HG02870 (cell line): ENCODE data around the gene BTBD19.
A peak's percentile ranks its signal among the peaks of the same experiment; 100 is the strongest.
"Not testable (repeated sequence)": the region's sequence is repeated elsewhere in the genome, so short reads cannot be mapped to it uniquely, and the experiment has no call there.

Experiments used
- ATAC-seq: cut with Tn5 transposase; IDR thresholded peaks from one replicate; pipeline ENCODE4 v1.9.1; 2021; ENCODE audit warnings: mild to moderate bottlenecking, moderate library complexity; ENCODE audit not compliant: unreplicated experiment

Gene BTBD19

GRCh38 chr1:44807364-44808062 is 810 bp upstream of the BTBD19 start:
- ATAC-seq: no peak

GRCh38 chr1:44808938-44809917 is 905 bp downstream of the BTBD19 start:
- peak; percentile 42 for ATAC-seq

GRCh38 chr1:44810101-44810761 is 1.9 kb downstream of the BTBD19 start:
- no peak for ATAC-seq

GRCh38 chr1:44810762-44811105 is 2.4 kb downstream of the BTBD19 start:
- ATAC-seq: not testable (repeated sequence)

- no peak for ATAC-seq
Observed at GRCh38 chr1:44811234-44811633, 2.9 kb downstream of the BTBD19 start.

GRCh38 chr1:44812822-44813543 is 4.7 kb downstream of the BTBD19 start:
- no peak for ATAC-seq

GRCh38 chr1:44815926-44816325 is 7.6 kb downstream of the BTBD19 start:
- ATAC-seq: not testable (repeated sequence)

- no peak for ATAC-seq
Observed at GRCh38 chr1:44817307-44817706, 9.0 kb downstream of the BTBD19 start.

- no peak for ATAC-seq
Observed at GRCh38 chr1:44817771-44818495, 9.6 kb downstream of the BTBD19 start.

GRCh38 chr1:44819196-44819607 is 10.9 kb downstream of the BTBD19 start:
- no peak for ATAC-seq

GRCh38 chr1:44819608-44820327 is 11.4 kb downstream of the BTBD19 start:
- peak; percentile 84 for ATAC-seq

- ATAC-seq: no peak
Observed at GRCh38 chr1:44820328-44821239, 12.3 kb downstream of the BTBD19 start.

- ATAC-seq: no peak
Observed at GRCh38 chr1:44821240-44821715, 13.0 kb downstream of the BTBD19 start.

- ATAC-seq: no peak
Observed at GRCh38 chr1:44822131-44822701, 13.9 kb downstream of the BTBD19 start.

- no peak for ATAC-seq
Observed at GRCh38 chr1:44822981-44823451, 14.7 kb downstream of the BTBD19 start.

- ATAC-seq: not testable (repeated sequence)
Observed at GRCh38 chr1:44824392-44824791, 16.1 kb downstream of the BTBD19 start.

GRCh38 chr1:44826375-44827196 is 18.3 kb downstream of the BTBD19 start:
- no peak for ATAC-seq
